ENCODE results near the gene ELOVL5.
A peak's percentile ranks its signal among the peaks of the same experiment; 100 is the strongest.
"Not testable (repeated sequence)": the region's sequence is repeated elsewhere in the genome, so short reads cannot be mapped to it uniquely, and the experiment has no call there.

ELOVL5 gene

DNA sequence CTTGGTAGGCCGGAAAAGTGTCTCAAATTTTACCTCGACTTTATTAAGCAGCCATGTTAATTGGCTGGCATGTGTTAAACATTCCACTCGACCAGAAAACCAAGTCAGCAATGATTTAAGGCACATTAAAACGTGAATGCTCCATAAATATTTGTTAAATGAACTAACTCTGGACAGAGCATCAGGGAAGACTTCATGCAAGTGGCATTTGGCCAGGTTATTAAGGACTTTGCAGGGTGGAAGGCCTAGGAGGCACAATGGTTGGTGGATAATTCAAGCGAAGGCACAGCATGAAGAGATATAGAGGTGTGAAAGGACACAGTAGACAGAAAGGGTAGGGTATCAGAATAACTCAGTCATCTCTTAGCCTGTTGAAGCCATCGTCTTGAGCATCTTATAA lies 23.0 kb downstream of the ELOVL5 start:
- no peak overlapping the region for H3K4me3 ChIP-seq (ENCODE audit: low read length)
- peaks cover 49% of the 10 kb centered on the region for H3K4me1 ChIP-seq (ENCODE audit: control insufficient read depth, insufficient read depth, low read length)
- H3K27me3 ChIP-seq (ENCODE audit: control insufficient read depth, insufficient read depth, low read length), result no peaks in the 10 kb centered on the region
- H3K9me3 ChIP-seq (replicated peaks; ENCODE audit: low read length), result no peaks in the 10 kb centered on the region
- no peak overlapping the region for H3K9ac ChIP-seq (ENCODE audit: low read depth, low read length)
- no peaks in the 10 kb centered on the region for H3K36me3 ChIP-seq (ENCODE audit: insufficient read depth, low read length)
- H3K4me2 ChIP-seq (ENCODE audit: low read length), result peak overlapping the region; percentile 43

GRCh38 chr6:53322188-53323029 lies 26.3 kb downstream of the ELOVL5 start:
- no peak overlapping the region for H3K9ac ChIP-seq (ENCODE audit: low read depth, low read length)
- H3K27me3 ChIP-seq (ENCODE audit: control insufficient read depth, insufficient read depth, low read length), result no peaks in the 10 kb centered on the region
- peaks cover 34% of the 10 kb centered on the region for H3K4me1 ChIP-seq (ENCODE audit: control insufficient read depth, insufficient read depth, low read length)
- H3K4me3 ChIP-seq (ENCODE audit: low read length), result no peak overlapping the region
- H3K9me3 ChIP-seq (replicated peaks; ENCODE audit: low read length), result no peaks in the 10 kb centered on the region
- no peaks in the 10 kb centered on the region for H3K36me3 ChIP-seq (ENCODE audit: insufficient read depth, low read length)
- no peak overlapping the region for H3K4me2 ChIP-seq (ENCODE audit: low read length)

DNA sequence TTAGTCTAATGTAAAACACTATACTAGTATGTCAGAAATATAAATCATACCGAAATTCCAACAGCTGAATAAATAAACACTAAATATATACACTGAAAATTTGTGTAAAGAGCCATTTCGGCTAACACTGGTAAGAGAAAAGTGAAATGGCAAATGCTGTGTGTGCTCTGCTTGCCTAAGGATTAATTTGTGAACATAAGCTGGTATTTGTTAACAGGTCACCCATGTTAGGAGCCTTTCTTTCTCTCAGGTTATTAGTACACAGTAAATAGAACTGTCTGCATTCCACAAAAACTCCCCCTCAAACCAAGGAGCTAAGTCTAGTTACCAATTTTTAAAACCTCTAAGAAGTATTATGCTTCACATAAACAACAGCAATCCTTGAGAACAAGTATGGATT lies 27.0 kb downstream of the ELOVL5 start:
- H3K36me3 ChIP-seq (ENCODE audit: insufficient read depth, low read length), result no peaks in the 10 kb centered on the region
- H3K9ac ChIP-seq (ENCODE audit: low read depth, low read length), result no peak overlapping the region
- H3K4me3 ChIP-seq (ENCODE audit: low read length), result no peak overlapping the region
- no peak overlapping the region for H3K4me2 ChIP-seq (ENCODE audit: low read length)
- H3K4me1 ChIP-seq (ENCODE audit: control insufficient read depth, insufficient read depth, low read length), result peaks cover 26% of the 10 kb centered on the region
- no peaks in the 10 kb centered on the region for H3K27me3 ChIP-seq (ENCODE audit: control insufficient read depth, insufficient read depth, low read length)
- no peaks in the 10 kb centered on the region for H3K9me3 ChIP-seq (replicated peaks; ENCODE audit: low read length)

DNA sequence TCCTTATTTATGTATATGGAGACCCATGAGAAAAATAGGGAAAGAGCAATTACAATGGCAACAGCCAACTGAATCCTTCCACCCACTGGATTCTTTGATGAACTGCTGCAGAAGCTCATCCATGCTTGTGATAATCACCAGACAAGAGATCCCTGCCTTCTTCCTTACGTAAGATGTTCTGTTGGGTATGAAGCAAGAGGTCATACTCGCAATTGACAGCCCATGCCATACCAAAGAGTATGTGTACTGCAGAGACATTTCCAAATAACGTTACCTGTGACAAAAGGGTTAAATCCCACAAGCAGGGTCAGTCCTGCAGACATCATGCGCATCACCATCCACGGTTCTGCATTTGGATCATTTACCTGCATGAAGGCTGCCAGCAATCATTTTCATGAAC lies 27.8 kb downstream of the ELOVL5 start:
- Histone ChIP-seq H3K4me1 (ENCODE audit: control insufficient read depth, insufficient read depth, low read length) (peaks cover 19% of the 10 kb centered on the region), H3K4me2 (ENCODE audit: low read length) (no peak overlapping the region)

DNA sequence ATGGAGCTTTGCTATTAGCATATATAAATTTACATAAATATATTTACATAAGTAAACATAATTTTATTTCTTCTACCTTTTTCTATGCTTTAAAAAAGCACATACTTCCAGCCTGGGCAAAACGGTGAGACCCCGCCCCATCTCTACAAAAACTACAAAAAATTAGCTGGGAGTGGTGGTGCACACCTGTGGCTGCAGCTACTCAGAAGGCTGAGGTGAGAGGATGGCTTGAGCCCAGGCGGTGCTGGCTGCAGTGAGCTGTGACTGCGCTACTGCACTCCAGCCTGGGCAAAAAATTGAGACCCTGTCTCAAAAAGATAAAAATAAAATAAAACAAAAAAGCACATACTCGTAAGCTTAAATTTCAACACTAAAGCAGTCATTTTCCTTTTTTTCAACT lies 30.3 kb downstream of the ELOVL5 start:
- no peak overlapping the region for H3K4me3 ChIP-seq (ENCODE audit: low read length)
- H3K36me3 ChIP-seq (ENCODE audit: insufficient read depth, low read length), result no peaks in the 10 kb centered on the region
- H3K27me3 ChIP-seq (ENCODE audit: control insufficient read depth, insufficient read depth, low read length), result no peaks in the 10 kb centered on the region
- no peak overlapping the region for H3K9ac ChIP-seq (ENCODE audit: low read depth, low read length)
- no peaks in the 10 kb centered on the region for H3K9me3 ChIP-seq (replicated peaks; ENCODE audit: low read length)
- H3K4me1 ChIP-seq (ENCODE audit: control insufficient read depth, insufficient read depth, low read length), result peaks cover 30% of the 10 kb centered on the region
- H3K4me2 ChIP-seq (ENCODE audit: low read length), result no peak overlapping the region

More for the DNA sequence above, 27.8 kb downstream of the ELOVL5 start:
- Histone ChIP-seq H3K9me3 (replicated peaks; ENCODE audit: low read length) (no peaks in the 10 kb centered on the region), H3K9ac (ENCODE audit: low read depth, low read length) (no peak overlapping the region), H3K4me3 (ENCODE audit: low read length) (no peak overlapping the region), H3K36me3 (ENCODE audit: insufficient read depth, low read length) (no peaks in the 10 kb centered on the region), H3K27me3 (ENCODE audit: control insufficient read depth, insufficient read depth, low read length) (no peaks in the 10 kb centered on the region)

GRCh38 chr6:53317861-53318260 lies 30.9 kb downstream of the ELOVL5 start:
- Histone ChIP-seq H3K4me1 (ENCODE audit: control insufficient read depth, insufficient read depth, low read length) (peaks cover 30% of the 10 kb centered on the region), H3K9me3 (replicated peaks; ENCODE audit: low read length) (no peaks in the 10 kb centered on the region), H3K27me3 (ENCODE audit: control insufficient read depth, insufficient read depth, low read length) (no peaks in the 10 kb centered on the region), H3K36me3 (ENCODE audit: insufficient read depth, low read length) (no peaks in the 10 kb centered on the region), H3K4me2 (ENCODE audit: low read length) (no peak overlapping the region), H3K9ac (ENCODE audit: low read depth, low read length) (no peak overlapping the region), H3K4me3 (ENCODE audit: low read length) (no peak overlapping the region)

- H3K4me2 ChIP-seq (ENCODE audit: low read length); H3K27me3 ChIP-seq (ENCODE audit: control insufficient read depth, insufficient read depth, low read length); H3K36me3 ChIP-seq (ENCODE audit: insufficient read depth, low read length); H3K9ac ChIP-seq (ENCODE audit: low read depth, low read length); H3K9me3 ChIP-seq (replicated peaks; ENCODE audit: low read length); H3K4me3 ChIP-seq (ENCODE audit: low read length): not testable (repeated sequence)
- H3K4me1 ChIP-seq (ENCODE audit: control insufficient read depth, insufficient read depth, low read length), result peaks cover 25% of the 10 kb centered on the region
Observed at GRCh38 chr6:53317299-53317698, 31.5 kb downstream of the ELOVL5 start.

GRCh38 chr6:53316142-53316541 lies 32.6 kb downstream of the ELOVL5 start:
- H3K9ac ChIP-seq (ENCODE audit: low read depth, low read length), result no peak overlapping the region
- no peak overlapping the region for H3K4me3 ChIP-seq (ENCODE audit: low read length)
- no peaks in the 10 kb centered on the region for H3K27me3 ChIP-seq (ENCODE audit: control insufficient read depth, insufficient read depth, low read length)
- no peak overlapping the region for H3K4me2 ChIP-seq (ENCODE audit: low read length)
- no peaks in the 10 kb centered on the region for H3K36me3 ChIP-seq (ENCODE audit: insufficient read depth, low read length)
- peaks cover 18% of the 10 kb centered on the region for H3K4me1 ChIP-seq (ENCODE audit: control insufficient read depth, insufficient read depth, low read length)
- H3K9me3 ChIP-seq (replicated peaks; ENCODE audit: low read length), result no peaks in the 10 kb centered on the region

DNA sequence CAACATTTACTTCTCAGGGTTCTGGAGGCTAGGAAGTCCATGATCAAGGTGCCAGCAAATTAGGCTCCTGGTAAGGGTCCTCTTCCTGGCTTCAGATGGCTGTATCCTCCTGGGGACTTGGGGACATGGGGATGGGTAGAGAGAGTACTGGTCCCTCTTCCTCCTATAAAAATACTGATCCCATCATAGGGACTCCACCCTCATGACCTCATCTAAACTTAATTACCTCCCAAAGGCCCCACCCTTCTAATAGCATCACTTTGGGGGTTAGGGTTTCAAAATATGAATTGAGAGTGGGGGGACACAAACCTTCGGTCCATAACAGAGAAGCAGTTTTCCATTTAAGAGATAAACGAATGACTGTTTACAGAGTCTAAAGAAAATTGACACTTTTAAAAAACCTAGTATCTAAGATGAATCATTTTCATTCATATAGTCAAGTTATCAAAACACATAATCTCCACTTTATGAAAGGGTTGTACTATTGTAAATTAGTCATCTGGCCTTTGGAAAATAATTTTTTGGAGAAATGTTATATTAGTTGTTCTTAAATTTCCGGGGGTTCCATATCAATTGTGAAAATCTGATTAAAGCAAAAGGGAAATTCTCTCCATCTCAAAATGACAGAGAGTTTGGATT lies 33.5 kb downstream of the ELOVL5 start:
- Histone ChIP-seq H3K27me3 (ENCODE audit: control insufficient read depth, insufficient read depth, low read length) (no peaks in the 10 kb centered on the region), H3K4me2 (ENCODE audit: low read length) (no peak overlapping the region), H3K9me3 (replicated peaks; ENCODE audit: low read length) (no peaks in the 10 kb centered on the region), H3K4me1 (ENCODE audit: control insufficient read depth, insufficient read depth, low read length) (peaks cover 18% of the 10 kb centered on the region), H3K4me3 (ENCODE audit: low read length) (no peak overlapping the region), H3K9ac (ENCODE audit: low read depth, low read length) (no peak overlapping the region), H3K36me3 (ENCODE audit: insufficient read depth, low read length) (no peaks in the 10 kb centered on the region)

- peaks cover 25% of the 10 kb centered on the region for H3K4me1 ChIP-seq (ENCODE audit: control insufficient read depth, insufficient read depth, low read length)
- H3K9ac ChIP-seq (ENCODE audit: low read depth, low read length), result no peak overlapping the region
Observed at GRCh38 chr6:53313784-53314400, 34.9 kb downstream of the ELOVL5 start.

DNA sequence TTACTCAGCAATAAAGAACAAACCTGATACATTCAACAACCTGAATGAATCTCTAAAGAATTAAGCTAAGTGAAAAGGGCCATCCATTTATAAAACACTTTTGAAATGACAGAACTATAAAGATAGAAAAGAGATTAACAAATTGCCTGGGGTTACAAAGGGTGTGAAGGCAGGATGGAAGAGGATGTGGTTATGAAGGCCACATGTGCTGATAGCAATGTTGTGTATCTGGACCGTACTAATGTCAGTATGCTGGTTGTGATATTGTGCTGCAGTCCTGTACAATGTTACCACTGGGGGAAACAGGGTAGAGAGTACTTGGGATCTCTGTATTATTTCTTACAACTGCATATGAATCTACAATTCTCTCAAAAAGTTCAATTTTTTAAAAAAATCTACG lies 36.4 kb downstream of the ELOVL5 start:
- Histone ChIP-seq H3K9ac (ENCODE audit: low read depth, low read length) (no peak overlapping the region), H3K36me3 (ENCODE audit: insufficient read depth, low read length) (no peaks in the 10 kb centered on the region), H3K4me1 (ENCODE audit: control insufficient read depth, insufficient read depth, low read length) (peaks cover 27% of the 10 kb centered on the region), H3K27me3 (ENCODE audit: control insufficient read depth, insufficient read depth, low read length) (no peaks in the 10 kb centered on the region), H3K4me3 (ENCODE audit: low read length) (no peak overlapping the region), H3K9me3 (replicated peaks; ENCODE audit: low read length) (no peaks in the 10 kb centered on the region), H3K4me2 (ENCODE audit: low read length) (no peak overlapping the region)

More at GRCh38 chr6:53313784-53314400, 34.9 kb downstream of the ELOVL5 start:
- Histone ChIP-seq H3K4me3 (ENCODE audit: low read length) (no peak overlapping the region), H3K27me3 (ENCODE audit: control insufficient read depth, insufficient read depth, low read length) (no peaks in the 10 kb centered on the region), H3K36me3 (ENCODE audit: insufficient read depth, low read length) (no peaks in the 10 kb centered on the region), H3K9me3 (replicated peaks; ENCODE audit: low read length) (no peaks in the 10 kb centered on the region), H3K4me2 (ENCODE audit: low read length) (no peak overlapping the region)
